Activated naive CD4-positive, alpha-beta T cell treated with anti-CD3 and anti-CD28 coated beads for 36 hours (primary cell): ENCODE results near the gene ADCK1. TPM values are rescaled to one million over a fixed set of nuclear protein-coding genes. Genes with fewer than 3 reads are reported as not detected.
"Not testable (repeated sequence)": the region's sequence is repeated elsewhere in the genome, so short reads cannot be mapped to it uniquely, and the experiment has no call there.

Experiments
- CTCF ChIA-PET: fragments of 350-600 bp; sonication (Branson Sonifier 250); formaldehyde crosslinking; loops from one replicate; lab custom pipeline; 2021; ENCODE audit warnings: antibody characterized with exemption; lab: Charles Lee
- DNase-seq: peaks from one replicate; pipeline ENCODE4 v3.0.0-alpha.2; 2020
- H3K27ac Mint-ChIP-seq: one replicate; pipeline ENCODE4 v1.8.0; 2021; ENCODE audit warnings: mild to moderate bottlenecking, mixed read lengths
- H3K27me3 Mint-ChIP-seq: one replicate; pipeline ENCODE4 v1.8.0; 2021; ENCODE audit warnings: low read depth, mixed read lengths
- H3K36me3 Mint-ChIP-seq: one replicate; pipeline ENCODE4 v1.8.0; 2021; ENCODE audit warnings: low read depth, mixed read lengths
- H3K4me1 Mint-ChIP-seq: one replicate; pipeline ENCODE4 v1.8.0; 2021; ENCODE audit warnings: low read depth, mixed read lengths
- H3K4me3 Mint-ChIP-seq: one replicate; pipeline ENCODE4 v1.8.0; 2021; ENCODE audit warnings: mild to moderate bottlenecking, moderate library complexity, mixed read lengths
- H3K9me3 Mint-ChIP-seq: one replicate; pipeline ENCODE4 v1.8.0; 2021; ENCODE audit warnings: mixed read lengths
- intact Hi-C: fragments of 100-400 bp; cut with micrococcal nuclease; formaldehyde crosslinking; loops from one replicate; pipeline ENCODE4 v1.15.1; 2023
- total RNA-seq, 2 experiments: library from RNA; stranded (reverse); gene quantifications; one replicate each; pipeline ENCODE4 v1.2.3, GENCODE V29; 2021

Gene ADCK1
- total RNA-seq, 2 experiments from 2014 or later = 4.2 to 5.1 TPM

DNA sequence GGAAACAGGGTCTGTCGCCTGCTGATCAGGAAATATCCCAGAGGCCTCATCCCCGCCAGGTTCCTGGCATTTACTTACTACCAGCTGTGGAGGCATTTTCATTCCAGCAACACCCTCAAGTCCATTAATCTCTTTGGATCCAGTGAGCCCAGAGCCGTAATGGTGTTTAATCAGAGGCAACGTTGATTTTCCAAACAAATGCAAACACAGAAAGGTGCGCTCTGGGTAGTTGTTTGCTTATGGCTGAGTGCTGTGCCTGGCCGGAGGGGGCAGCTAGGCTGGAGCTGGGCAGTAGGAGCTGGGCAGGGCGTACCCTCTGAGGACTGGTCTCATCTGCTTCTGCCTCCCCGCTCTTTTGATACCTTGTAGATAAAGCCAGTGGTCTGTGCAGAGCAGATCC is 110.6 kb downstream of the ADCK1 start:
- Mint-ChIP-seq H3K4me1 (peaks cover 4% of the 10 kb centered on the region), H3K9me3 (peaks cover 3% of the 10 kb centered on the region), H3K36me3 (peaks cover 9% of the 10 kb centered on the region), H3K4me3 (no peak overlapping the region), H3K27ac (no peak overlapping the region), H3K27me3 (no peaks in the 10 kb centered on the region)
- CTCF ChIA-PET = no interaction called here
- intact Hi-C loops = no loop called here
- no peak for DNase-seq

DNA sequence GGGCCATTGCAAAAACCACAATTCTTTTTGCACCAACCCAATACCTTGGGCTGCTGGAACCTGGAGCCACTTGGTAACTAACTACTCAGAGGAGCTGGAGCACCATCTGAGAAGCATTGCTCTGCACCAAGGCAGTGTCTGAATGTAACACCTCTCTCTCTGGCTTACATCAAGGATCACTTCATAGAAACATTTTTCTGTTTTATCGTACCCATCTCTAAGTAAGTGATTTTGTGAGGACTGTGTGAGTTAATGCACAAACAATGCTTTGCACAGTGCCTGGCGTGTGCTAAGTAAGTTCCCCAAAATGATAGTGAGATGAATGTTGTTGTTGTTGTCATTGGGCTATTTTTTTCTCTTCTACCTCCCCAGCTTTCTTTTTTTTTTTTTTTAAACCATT is 111.4 kb downstream of the ADCK1 start:
- no peak for DNase-seq
- intact Hi-C loops = no loop called here
- Mint-ChIP-seq H3K27ac (no peak overlapping the region), H3K27me3 (no peaks in the 10 kb centered on the region), H3K9me3 (peaks cover 2% of the 10 kb centered on the region), H3K4me3 (no peak overlapping the region), H3K36me3 (peaks cover 7% of the 10 kb centered on the region), H3K4me1 (peaks cover 4% of the 10 kb centered on the region)
- CTCF ChIA-PET = interaction anchor here (0.6 kb wide), 1 partner anchor 255 kb away, joined by 3 read pairs; no protein-coding TSS in a partner anchor

DNA sequence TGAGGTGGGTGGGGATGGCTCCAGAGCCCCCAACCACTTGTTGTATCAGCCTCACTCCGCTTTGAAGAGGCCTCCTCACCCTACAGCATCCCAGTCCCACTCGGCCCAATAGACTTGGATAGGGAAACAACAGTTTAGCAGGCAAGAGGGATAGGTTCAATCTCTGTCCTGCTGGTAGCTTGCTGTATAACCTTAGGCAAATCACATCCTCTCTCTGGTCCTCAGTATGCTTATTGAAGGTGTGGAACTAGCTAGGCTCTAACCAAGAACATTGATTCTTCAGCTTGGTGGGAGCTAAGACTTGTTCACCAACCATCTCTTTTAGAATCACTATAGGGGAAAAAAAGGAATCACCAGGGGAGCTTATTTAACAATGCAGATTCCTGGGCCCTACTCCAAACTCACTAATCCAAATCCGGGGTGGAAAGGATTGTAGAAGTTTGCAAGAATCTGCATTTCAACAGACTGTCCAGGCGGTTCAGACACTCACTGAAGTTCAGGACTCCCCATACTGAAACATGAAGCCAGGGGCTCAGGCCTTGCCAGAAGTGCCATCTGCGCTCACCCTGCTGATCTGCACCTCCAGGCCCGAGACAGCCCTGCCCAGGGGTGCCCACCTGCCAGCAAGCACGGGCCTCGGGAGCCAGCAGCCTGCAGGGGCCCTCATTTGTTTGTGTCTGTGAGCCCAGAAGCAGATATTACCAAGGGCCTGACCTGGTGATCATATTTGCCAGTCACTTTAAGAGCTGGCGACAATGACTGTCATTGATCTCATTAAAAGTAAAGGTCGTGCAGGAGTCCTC is 113.0 kb downstream of the ADCK1 start:
- no peak overlapping the region for H3K27ac Mint-ChIP-seq
- intact Hi-C loops = no loop called here
- no peaks in the 10 kb centered on the region for H3K9me3 Mint-ChIP-seq
- H3K4me1 Mint-ChIP-seq = peaks cover 4% of the 10 kb centered on the region
- CTCF ChIA-PET = interaction anchor here (1.3 kb wide), 1 partner anchor 51 kb away, joined by 4 read pairs; no protein-coding TSS in a partner anchor
- peaks cover 5% of the 10 kb centered on the region for H3K36me3 Mint-ChIP-seq
- no peaks in the 10 kb centered on the region for H3K27me3 Mint-ChIP-seq
- DNase-seq = no peak
- no peak overlapping the region for H3K4me3 Mint-ChIP-seq

DNA sequence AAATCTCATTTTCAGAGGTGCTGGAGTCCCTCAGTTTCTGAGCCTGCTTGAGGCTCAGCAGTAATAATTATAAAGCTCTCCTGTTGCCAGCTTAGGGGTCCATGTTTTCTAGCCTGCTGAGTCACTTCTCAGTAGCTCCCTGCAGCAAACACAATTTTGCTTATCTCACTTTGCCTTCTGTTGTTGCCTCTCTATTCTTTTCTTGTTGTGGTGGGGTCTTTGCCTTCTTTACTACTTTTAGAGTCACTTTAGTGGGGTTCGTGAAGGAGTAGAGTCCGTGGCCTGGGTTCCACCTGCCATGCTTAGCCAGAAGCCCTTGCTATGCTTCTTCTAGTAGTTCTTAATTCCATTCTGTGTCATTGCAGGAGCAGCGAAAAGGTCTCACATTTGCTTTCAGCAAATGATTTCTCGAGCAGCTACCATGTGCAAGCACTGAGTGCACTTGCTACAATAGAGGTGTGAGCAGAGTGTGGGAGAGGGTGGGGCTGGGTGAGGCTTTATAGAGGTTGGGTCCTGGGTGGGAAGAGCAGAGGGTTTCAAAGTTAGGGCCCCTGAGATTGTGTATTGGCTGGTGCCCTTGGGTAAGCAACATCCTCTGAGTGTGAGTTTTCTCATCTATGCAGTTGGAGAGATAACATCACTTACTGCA is 114.3 kb downstream of the ADCK1 start:
- Mint-ChIP-seq H3K27me3 (no peaks in the 10 kb centered on the region), H3K36me3 (peaks cover 7% of the 10 kb centered on the region), H3K4me3 (no peak overlapping the region), H3K9me3 (peaks cover 2% of the 10 kb centered on the region), H3K4me1 (no peaks in the 10 kb centered on the region), H3K27ac (no peak overlapping the region)
- intact Hi-C loops = no loop called here
- no peak for DNase-seq
- CTCF ChIA-PET = no interaction called here

DNA sequence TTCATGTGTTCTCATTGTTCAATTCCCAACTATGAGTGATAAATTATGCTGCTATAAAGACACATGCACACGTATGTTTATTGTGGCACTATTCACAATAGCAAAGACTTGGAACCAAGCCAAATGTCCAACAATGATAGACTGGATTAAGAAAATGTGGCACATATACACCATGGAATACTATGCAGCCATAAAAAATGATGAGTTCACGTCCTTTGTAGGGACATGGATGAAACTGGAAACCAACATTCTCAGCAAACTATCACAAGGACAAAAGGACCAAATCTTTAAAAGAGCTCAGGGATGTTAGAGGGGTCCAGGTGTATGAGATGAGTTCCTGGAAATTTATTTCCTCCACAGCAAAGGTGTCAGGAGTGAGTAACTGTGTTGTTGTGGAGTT is 115.5 kb downstream of the ADCK1 start:
- CTCF ChIA-PET, H3K27ac Mint-ChIP-seq, H3K4me1 Mint-ChIP-seq, intact Hi-C loops, DNase-seq, H3K27me3 Mint-ChIP-seq, H3K9me3 Mint-ChIP-seq, H3K4me3 Mint-ChIP-seq: not testable (repeated sequence)
- H3K36me3 Mint-ChIP-seq = peaks cover 12% of the 10 kb centered on the region

- Mint-ChIP-seq H3K27ac (no peak overlapping the region), H3K4me3 (no peak overlapping the region), H3K27me3 (no peaks in the 10 kb centered on the region), H3K4me1 (no peaks in the 10 kb centered on the region), H3K36me3 (peaks cover 12% of the 10 kb centered on the region), H3K9me3 (peaks cover 6% of the 10 kb centered on the region)
- intact Hi-C loops = no loop called here
- no peak for DNase-seq
- CTCF ChIA-PET = no interaction called here
These were observed 117.7 kb downstream of the ADCK1 start for GRCh38 chr14:77917491-77918201.

DNA sequence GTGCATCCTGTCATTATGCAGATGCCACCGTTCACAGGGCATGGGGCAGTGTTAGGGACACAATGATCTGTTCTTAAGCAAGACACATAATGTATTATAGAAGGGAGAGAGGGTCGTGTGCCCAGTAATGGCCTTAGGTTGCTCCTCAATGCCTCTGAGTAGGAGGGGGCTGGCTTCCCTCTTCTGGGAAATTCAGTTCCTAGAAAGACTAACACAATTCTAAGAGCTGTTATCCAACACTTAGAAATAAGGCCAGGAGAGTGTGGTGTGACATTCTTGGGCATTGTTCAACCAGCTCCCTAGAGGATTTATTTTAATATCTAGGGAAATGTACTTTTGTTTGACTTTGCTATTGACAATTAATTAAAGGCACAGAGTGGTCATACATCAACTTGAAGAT is 118.5 kb downstream of the ADCK1 start:
- DNase-seq = no peak
- Mint-ChIP-seq H3K27ac (no peak overlapping the region), H3K9me3 (peaks cover 6% of the 10 kb centered on the region), H3K36me3 (peaks cover 12% of the 10 kb centered on the region), H3K4me1 (no peaks in the 10 kb centered on the region), H3K27me3 (no peaks in the 10 kb centered on the region), H3K4me3 (no peak overlapping the region)
- CTCF ChIA-PET = no interaction called here
- intact Hi-C loops = no loop called here

GRCh38 chr14:77920312-77920711 is 120.4 kb downstream of the ADCK1 start:
- CTCF ChIA-PET = no interaction called here
- Mint-ChIP-seq H3K36me3 (peaks cover 6% of the 10 kb centered on the region), H3K27me3 (no peaks in the 10 kb centered on the region), H3K4me3 (no peak overlapping the region), H3K27ac (no peak overlapping the region), H3K4me1 (no peaks in the 10 kb centered on the region), H3K9me3 (peaks cover 6% of the 10 kb centered on the region)
- intact Hi-C loops = no loop called here
- DNase-seq = no peak

DNA sequence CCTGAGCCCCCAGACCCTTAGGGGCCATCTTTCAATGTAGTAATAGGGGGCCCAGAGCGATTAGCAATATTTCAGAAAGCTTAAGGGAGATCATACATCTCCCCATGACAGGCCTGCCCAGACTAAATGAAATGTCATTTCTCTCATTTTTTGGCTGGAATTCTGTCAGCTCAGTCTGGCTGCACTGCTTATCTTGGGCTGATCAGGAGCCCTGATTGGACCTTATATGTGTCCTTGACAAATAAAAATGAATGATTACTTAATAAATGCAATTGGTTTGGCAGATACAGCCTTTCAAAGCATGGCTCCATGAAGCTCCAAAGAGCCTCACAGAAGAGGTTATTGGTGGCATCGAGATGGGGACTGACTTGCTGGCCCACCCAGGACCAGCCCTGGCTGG is 121.9 kb downstream of the ADCK1 start:
- H3K27me3 Mint-ChIP-seq = no peaks in the 10 kb centered on the region
- peaks cover 6% of the 10 kb centered on the region for H3K9me3 Mint-ChIP-seq
- CTCF ChIA-PET = no interaction called here
- no peak overlapping the region for H3K27ac Mint-ChIP-seq
- no peak overlapping the region for H3K4me3 Mint-ChIP-seq
- peaks cover 6% of the 10 kb centered on the region for H3K36me3 Mint-ChIP-seq
- intact Hi-C loops = no loop called here
- no peaks in the 10 kb centered on the region for H3K4me1 Mint-ChIP-seq
- no peak for DNase-seq

- Mint-ChIP-seq H3K4me1 (no peaks in the 10 kb centered on the region), H3K9me3 (peaks cover 6% of the 10 kb centered on the region), H3K27me3 (no peaks in the 10 kb centered on the region), H3K36me3 (peaks cover 13% of the 10 kb centered on the region), H3K27ac (no peak overlapping the region), H3K4me3 (no peak overlapping the region)
- intact Hi-C loops = no loop called here
- CTCF ChIA-PET = interaction anchor here (0.7 kb wide), 1 partner anchor 835 kb away, joined by 3 read pairs; no protein-coding TSS in a partner anchor
- no peak for DNase-seq
These were observed 123.4 kb downstream of the ADCK1 start for GRCh38 chr14:77923131-77923936.

DNA sequence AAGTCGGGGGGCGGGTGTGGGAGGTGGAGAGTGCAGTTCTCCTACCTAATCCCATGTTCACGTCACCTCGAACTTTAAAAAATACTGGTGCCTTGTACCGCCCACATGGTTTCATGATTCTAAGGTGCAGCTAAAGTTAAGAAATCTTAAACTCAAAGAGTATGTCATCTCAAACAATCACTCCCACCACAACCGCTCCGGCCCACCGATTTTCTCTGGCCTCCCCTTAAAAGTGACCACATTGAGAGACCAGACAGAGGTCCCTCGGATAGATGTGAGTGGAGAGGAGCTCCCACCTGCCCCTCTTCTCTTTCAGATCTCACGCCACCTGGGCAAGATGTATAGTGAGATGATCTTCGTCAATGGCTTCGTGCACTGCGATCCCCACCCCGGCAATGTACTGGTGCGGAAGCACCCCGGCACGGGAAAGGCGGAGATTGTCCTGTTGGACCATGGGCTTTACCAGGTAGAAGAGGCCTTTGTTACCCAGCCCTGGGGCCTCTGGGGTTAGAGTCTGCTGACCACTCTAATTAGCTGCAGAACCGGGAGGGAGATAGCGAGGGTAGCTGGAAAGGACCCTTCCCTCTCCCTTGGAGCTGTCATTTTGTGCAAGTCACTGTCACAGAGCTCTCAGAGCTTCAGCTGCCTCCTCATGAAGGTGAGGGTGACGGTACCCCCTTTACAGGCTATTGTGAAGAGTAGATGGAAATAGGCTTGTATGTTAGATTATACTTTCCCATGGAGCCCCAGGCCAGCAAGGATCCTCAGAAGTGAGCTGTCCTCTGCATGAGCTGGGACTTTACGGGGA is 124.4 kb downstream of the ADCK1 start:
- Mint-ChIP-seq H3K36me3 (peaks cover 14% of the 10 kb centered on the region), H3K9me3 (peaks cover 3% of the 10 kb centered on the region), H3K4me1 (no peaks in the 10 kb centered on the region), H3K27ac (no peak overlapping the region), H3K27me3 (no peaks in the 10 kb centered on the region), H3K4me3 (no peak overlapping the region)
- intact Hi-C loops = no loop called here
- no peak for DNase-seq
- CTCF ChIA-PET = interaction anchor here (0.7 kb wide), 1 partner anchor 834 kb away, joined by 3 read pairs; no protein-coding TSS in a partner anchor
